ENCODE measurements around the gene PASD1. TPM values are rescaled to one million over a fixed set of nuclear protein-coding genes. Genes with fewer than 3 reads are reported as not detected.
A peak's percentile ranks its signal among the peaks of the same experiment; 100 is the strongest.
"Not testable (repeated sequence)": the region's sequence is repeated elsewhere in the genome, so short reads cannot be mapped to it uniquely, and the experiment has no call there.

The PASD1 gene
- total RNA-seq, 8 experiments from 2014 or later, result 0.05 to 0.43 (median 0.10) TPM; not detected in 3

DNA sequence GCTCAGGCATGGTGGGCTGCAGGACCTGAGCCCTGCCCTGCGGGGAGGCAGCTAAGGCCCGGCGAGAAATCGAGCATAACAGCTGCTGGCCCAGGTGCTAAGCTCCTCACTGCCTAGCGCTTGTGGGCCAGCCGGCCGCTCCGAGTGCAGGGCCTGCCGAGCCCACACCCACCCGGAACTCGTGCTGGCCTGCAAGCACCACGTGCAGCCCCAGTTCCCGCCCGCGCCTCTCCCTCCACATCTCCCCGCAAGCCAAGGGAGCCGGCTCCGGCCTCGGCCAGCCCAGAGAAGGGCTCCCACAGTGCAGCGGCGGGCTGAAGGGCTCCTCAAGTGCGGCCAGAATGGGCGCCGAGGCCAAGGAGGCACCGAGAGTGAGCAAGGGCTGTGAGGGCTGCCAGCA, 8.2 kb upstream of the PASD1 start:
- WGBS, 10 experiments, result no CpG with 5 or more reads among the region's 25 CpGs
- ATAC-seq (replicated peaks in 6 of 8); H3K4me3 ChIP-seq; in situ Hi-C loops (cut with MboI; ENCODE audit: low pct_unique_long_range_greater_than_20kb in 2 of 9, low sequenced_read_pairs in 9 of 9, unreplicated experiment in 9 of 9); H3K27ac ChIP-seq; H3K4me1 ChIP-seq (replicated peaks in 1 of 2): not testable (repeated sequence)

DNA sequence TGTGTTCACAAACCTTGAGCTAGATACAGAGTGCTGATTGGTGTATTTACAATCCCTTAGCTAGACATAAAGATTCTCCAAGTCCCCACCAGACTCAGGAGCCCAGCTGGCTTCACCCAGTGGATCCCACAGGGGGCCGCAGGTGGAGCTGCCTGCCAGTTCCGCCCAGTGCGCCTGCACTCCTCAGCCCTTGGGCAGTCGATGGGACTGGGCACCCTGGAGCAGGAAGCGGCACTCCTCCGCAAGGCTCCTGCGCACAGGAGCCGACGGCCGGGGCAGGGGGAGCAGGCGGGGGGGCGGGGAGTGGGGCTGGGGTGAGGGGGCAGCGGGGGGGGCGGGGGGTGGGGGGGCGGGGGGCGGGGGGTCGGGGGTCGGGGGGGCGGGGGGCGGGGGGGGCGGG, 990 bp upstream of the PASD1 start:
- in situ Hi-C loops (cut with MboI; ENCODE audit: low pct_unique_long_range_greater_than_20kb in 2 of 9, low sequenced_read_pairs in 9 of 9, unreplicated experiment in 9 of 9); H3K4me1 ChIP-seq (replicated peaks in 1 of 2); H3K27ac ChIP-seq; H3K4me3 ChIP-seq; ATAC-seq (replicated peaks in 6 of 8): not testable (repeated sequence)
- WGBS, 10 experiments, result no CpG with 5 or more reads among the region's 21 CpGs

- WGBS, 10 experiments, result no CpG with 5 or more reads among the region's 24 CpGs
- H3K4me3 ChIP-seq; ATAC-seq (replicated peaks in 6 of 8); H3K4me1 ChIP-seq (replicated peaks in 1 of 2); in situ Hi-C loops (cut with MboI; ENCODE audit: low pct_unique_long_range_greater_than_20kb in 2 of 9, low sequenced_read_pairs in 9 of 9, unreplicated experiment in 9 of 9); H3K27ac ChIP-seq: not testable (repeated sequence)
Measured at GRCh38 chrX:151563003-151563402, 472 bp upstream of the PASD1 start.

DNA sequence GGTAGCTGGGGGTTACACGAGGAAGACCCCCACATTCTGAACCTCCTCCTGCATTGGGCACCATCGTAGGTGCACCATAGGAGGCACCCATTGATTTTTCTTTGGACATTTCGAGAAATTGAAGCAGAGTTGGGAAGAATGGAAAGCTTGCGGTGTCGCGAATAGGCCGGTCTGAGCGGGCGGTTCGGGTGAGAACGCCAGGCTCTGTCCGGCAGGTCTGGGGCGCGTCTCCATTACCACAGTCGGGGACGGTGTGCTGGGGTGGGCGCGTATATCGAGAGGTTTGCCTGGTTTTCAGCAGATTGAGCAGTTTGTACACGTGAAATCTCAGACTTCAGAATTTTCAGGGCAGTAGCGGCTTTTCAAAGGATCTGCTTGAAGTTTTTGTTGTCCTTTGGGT, 560 bp downstream of the PASD1 start:
- in situ Hi-C loops (cut with MboI; ENCODE audit: low pct_unique_long_range_greater_than_20kb in 2 of 9, low sequenced_read_pairs in 9 of 9, unreplicated experiment in 9 of 9), result no loop called here
- no peaks in the 10 kb centered on the region for H3K4me1 ChIP-seq (replicated peaks in 1 of 2)
- ATAC-seq (replicated peaks in 6 of 8), result no peak
- WGBS, 10 experiments, result 63% methylated on average over 2 of the region's 21 CpGs; no CpG with 5 or more reads in 9 of the 10 experiments
- H3K4me3 ChIP-seq, result no peak overlapping the region
- H3K27ac ChIP-seq, result no peak overlapping the region

GRCh38 chrX:151566872-151567271, 3.4 kb downstream of the PASD1 start:
- 20 to 67% (median 62%) methylated on average over 1 to 10 of the region's 10 CpGs; no CpG with 5 or more reads in 7 of the 10 experiments for WGBS, 10 experiments
- ATAC-seq (replicated peaks in 6 of 8); H3K27ac ChIP-seq; H3K4me1 ChIP-seq (replicated peaks in 1 of 2); H3K4me3 ChIP-seq; in situ Hi-C loops (cut with MboI; ENCODE audit: low pct_unique_long_range_greater_than_20kb in 2 of 9, low sequenced_read_pairs in 9 of 9, unreplicated experiment in 9 of 9): not testable (repeated sequence)

DNA sequence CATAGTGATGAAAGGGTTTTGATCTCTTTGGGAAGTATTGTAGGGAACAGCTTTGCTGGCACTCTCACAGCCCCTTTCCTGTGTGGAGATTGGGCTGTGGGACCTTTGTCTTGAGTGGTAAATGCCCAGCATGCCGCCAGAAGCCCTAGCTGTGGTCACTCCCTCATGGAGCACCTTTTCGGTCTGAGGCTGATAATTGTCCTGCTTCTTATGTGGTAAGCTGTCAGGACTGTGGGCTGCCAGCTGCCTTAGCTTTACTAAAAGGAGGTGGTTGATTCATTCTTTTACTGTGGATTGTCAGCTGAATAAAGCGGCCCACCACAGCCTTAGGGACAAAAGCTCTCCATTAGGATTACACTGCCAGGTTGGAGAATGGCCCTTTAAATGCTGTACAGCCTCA, 7.1 kb downstream of the PASD1 start:
- in situ Hi-C loops (cut with MboI; ENCODE audit: low pct_unique_long_range_greater_than_20kb in 2 of 9, low sequenced_read_pairs in 9 of 9, unreplicated experiment in 9 of 9), result no loop called here
- no peak for ATAC-seq (replicated peaks in 6 of 8)
- H3K27ac ChIP-seq, result no peak overlapping the region
- 20 to 80% (median 45%) methylated on average over 1 to 3 of the region's 3 CpGs; no CpG with 5 or more reads in 7 of the 10 experiments for WGBS, 10 experiments
- H3K4me3 ChIP-seq, result no peak overlapping the region
- no peaks in the 10 kb centered on the region for H3K4me1 ChIP-seq (replicated peaks in 1 of 2)

DNA sequence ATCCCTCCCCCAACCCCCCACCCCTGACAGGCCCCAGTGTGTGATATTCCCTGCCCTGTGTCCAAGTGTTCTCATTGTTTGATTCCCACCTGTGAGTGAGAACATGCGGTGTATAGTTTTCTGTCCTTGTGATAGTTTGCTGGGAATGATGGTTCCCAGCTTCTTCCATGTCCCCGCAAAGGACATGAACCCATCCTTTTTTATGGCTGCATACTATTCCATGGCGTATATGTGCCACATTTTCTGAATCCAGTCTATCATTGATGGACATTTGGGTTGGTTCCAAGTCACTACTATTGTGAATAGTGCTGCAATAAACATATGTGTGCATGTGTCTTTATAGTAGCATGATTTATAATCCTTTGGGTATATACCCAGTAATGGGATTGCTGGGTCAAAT, 29.9 kb downstream of the PASD1 start:
- H3K4me1 ChIP-seq (replicated peaks in 1 of 2); H3K27ac ChIP-seq; ATAC-seq (replicated peaks in 6 of 8); H3K4me3 ChIP-seq; in situ Hi-C loops (cut with MboI; ENCODE audit: low pct_unique_long_range_greater_than_20kb in 2 of 9, low sequenced_read_pairs in 9 of 9, unreplicated experiment in 9 of 9): not testable (repeated sequence)
- no CpG with 5 or more reads among the region's 3 CpGs for WGBS, 10 experiments

DNA sequence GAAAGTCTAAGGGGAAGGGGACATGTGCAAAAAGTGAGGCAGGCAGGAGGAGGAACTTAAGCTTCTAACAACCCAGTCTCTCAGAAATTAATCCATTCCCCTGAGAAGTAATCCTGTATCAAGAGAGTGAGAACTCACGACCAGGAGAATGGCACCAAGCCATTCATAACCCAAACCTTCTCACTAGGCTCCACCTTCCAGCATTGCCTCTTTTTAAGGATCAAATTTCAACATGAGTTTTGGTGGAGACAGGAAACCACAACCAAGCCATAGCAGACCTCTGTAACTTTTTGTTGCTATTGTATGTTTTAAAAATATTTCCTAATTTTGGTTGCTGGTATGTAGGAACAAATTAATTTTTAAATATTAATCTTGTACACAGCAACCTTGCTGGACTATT, 32.8 kb downstream of the PASD1 start:
- no peak overlapping the region for H3K27ac ChIP-seq
- no peaks in the 10 kb centered on the region for H3K4me1 ChIP-seq (replicated peaks in 1 of 2)
- no peak overlapping the region for H3K4me3 ChIP-seq
- 0 to 40% (median 0%) methylated on average over 1 of the region's 1 CpG; no CpG with 5 or more reads in 5 of the 10 experiments for WGBS, 10 experiments
- ATAC-seq (replicated peaks in 6 of 8), result no peak
- in situ Hi-C loops (cut with MboI; ENCODE audit: low pct_unique_long_range_greater_than_20kb in 2 of 9, low sequenced_read_pairs in 9 of 9, unreplicated experiment in 9 of 9), result no loop called here

GRCh38 chrX:151604931-151605330, 41.5 kb downstream of the PASD1 start:
- in situ Hi-C loops (cut with MboI; ENCODE audit: low pct_unique_long_range_greater_than_20kb in 2 of 9, low sequenced_read_pairs in 9 of 9, unreplicated experiment in 9 of 9), result no loop called here
- H3K4me1 ChIP-seq (replicated peaks in 1 of 2), result no peaks in the 10 kb centered on the region
- WGBS, 10 experiments, result 29% methylated on average over 1 of the region's 1 CpG; no CpG with 5 or more reads in 9 of the 10 experiments
- H3K4me3 ChIP-seq, result no peak overlapping the region
- H3K27ac ChIP-seq, result no peak overlapping the region
- no peak for ATAC-seq (replicated peaks in 6 of 8)

GRCh38 chrX:151609222-151609621, 45.7 kb downstream of the PASD1 start:
- in situ Hi-C loops (cut with MboI; ENCODE audit: low pct_unique_long_range_greater_than_20kb in 2 of 9, low sequenced_read_pairs in 9 of 9, unreplicated experiment in 9 of 9), result no loop called here

DNA sequence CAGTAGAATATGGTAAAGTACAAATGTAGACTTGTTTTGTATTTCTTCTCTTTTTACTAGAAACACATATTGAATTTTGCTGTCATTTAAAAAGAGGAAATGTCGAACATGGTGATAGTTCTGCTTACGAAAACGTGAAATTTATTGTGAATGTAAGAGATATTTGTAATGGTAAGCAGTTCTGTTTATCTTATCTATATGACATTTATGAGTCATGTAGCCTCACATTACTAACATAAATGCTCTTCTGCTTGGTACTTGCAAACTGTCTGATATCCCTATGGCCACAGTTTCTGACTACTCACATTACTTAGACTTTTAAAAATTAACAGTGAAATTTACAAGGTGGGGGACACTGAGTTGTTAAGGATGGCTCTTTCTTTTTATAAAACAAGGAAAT, 57.9 kb downstream of the PASD1 start:
- WGBS, 10 experiments, result 0 to 100% (median 47%) methylated on average over 1 to 3 of the region's 3 CpGs; no CpG with 5 or more reads in 2 of the 10 experiments
- no peak for ATAC-seq (replicated peaks in 6 of 8)
- in situ Hi-C loops (cut with MboI; ENCODE audit: low pct_unique_long_range_greater_than_20kb in 2 of 9, low sequenced_read_pairs in 9 of 9, unreplicated experiment in 9 of 9), result no loop called here

More at GRCh38 chrX:151609222-151609621, 45.7 kb downstream of the PASD1 start:
- no peaks in the 10 kb centered on the region for H3K4me1 ChIP-seq (replicated peaks in 1 of 2)
- H3K4me3 ChIP-seq, result no peak overlapping the region
- no peak overlapping the region for H3K27ac ChIP-seq
- 34 to 97% (median 79%) methylated on average over 3 to 5 of the region's 5 CpGs; no CpG with 5 or more reads in 1 of the 10 experiments for WGBS, 10 experiments
- ATAC-seq (replicated peaks in 6 of 8), result no peak

DNA sequence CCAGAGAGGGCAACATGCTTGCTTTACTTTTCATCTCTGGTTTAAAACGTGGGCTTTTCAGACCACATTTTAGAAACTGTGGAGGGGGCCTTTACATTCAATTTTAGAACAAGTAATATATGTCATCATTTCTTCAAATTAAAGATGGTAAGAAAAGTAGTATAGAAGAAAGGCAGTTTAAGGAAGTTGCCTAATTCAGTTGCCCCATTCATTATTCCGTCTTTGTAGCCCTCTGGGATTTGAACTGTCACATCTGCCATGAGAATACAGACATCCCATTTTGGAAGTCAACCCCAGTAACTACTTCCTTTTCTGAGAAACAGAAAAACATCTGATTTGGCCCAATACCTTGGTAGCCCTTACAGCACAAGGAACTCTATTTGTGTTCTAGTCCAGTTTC, 61.2 kb downstream of the PASD1 start:
- H3K4me3 ChIP-seq, result no peak overlapping the region
- no peak for ATAC-seq (replicated peaks in 6 of 8)
- in situ Hi-C loops (cut with MboI; ENCODE audit: low pct_unique_long_range_greater_than_20kb in 2 of 9, low sequenced_read_pairs in 9 of 9, unreplicated experiment in 9 of 9), result no loop called here
- H3K27ac ChIP-seq, result no peak overlapping the region
- no peaks in the 10 kb centered on the region for H3K4me1 ChIP-seq (replicated peaks in 1 of 2)
- 0 to 83% (median 30%) methylated on average over 1 to 2 of the region's 2 CpGs; no CpG with 5 or more reads in 5 of the 10 experiments for WGBS, 10 experiments

More for the DNA sequence above, 57.9 kb downstream of the PASD1 start:
- no peaks in the 10 kb centered on the region for H3K4me1 ChIP-seq (replicated peaks in 1 of 2)
- H3K4me3 ChIP-seq, result no peak overlapping the region
- H3K27ac ChIP-seq, result no peak overlapping the region

DNA sequence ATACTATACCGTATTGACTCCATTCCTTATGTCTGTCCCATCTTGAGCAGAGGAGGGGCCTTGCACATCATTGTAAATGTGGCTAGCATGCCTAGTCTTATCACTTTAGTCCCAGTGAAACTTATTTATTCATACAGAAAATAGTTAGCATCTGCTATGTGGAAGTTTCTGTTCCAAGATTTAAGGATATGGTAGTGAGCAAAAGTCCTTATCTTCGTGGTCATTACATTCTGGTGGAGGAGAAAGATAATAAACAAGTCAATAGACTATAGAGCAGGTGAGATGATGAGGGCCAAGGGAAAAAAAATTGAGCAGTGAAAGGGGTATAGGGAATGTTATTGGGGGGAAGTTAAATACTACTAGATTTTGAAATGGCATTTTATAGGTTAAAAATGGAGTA, 68.3 kb downstream of the PASD1 start:
- in situ Hi-C loops (cut with MboI; ENCODE audit: low pct_unique_long_range_greater_than_20kb in 2 of 9, low sequenced_read_pairs in 9 of 9, unreplicated experiment in 9 of 9), result no loop called here
- no peaks in the 10 kb centered on the region for H3K4me1 ChIP-seq (replicated peaks in 1 of 2)
- H3K27ac ChIP-seq, result no peak overlapping the region
- no peak overlapping the region for H3K4me3 ChIP-seq
- ATAC-seq (replicated peaks in 6 of 8), result no peak
- 0 to 80% (median 15%) methylated on average over 1 of the region's 2 CpGs; no CpG with 5 or more reads in 4 of the 10 experiments for WGBS, 10 experiments

- peak in 2 of 8 experiments; percentile 45 to 66 for ATAC-seq (replicated peaks in 6 of 8)
- H3K27ac ChIP-seq, result no peak overlapping the region
- in situ Hi-C loops (cut with MboI; ENCODE audit: low pct_unique_long_range_greater_than_20kb in 2 of 9, low sequenced_read_pairs in 9 of 9, unreplicated experiment in 9 of 9), result no loop called here
- no peak overlapping the region for H3K4me3 ChIP-seq
- no peaks in the 10 kb centered on the region for H3K4me1 ChIP-seq (replicated peaks in 1 of 2)
- WGBS, 10 experiments, result 33 to 48% methylated on average over 1 to 4 of the region's 4 CpGs; no CpG with 5 or more reads in 8 of the 10 experiments
Measured at GRCh38 chrX:151633157-151633556, 69.7 kb downstream of the PASD1 start.

Data from motor neuron (in vitro differentiated cells).